ENCODE results near the gene KEAP1. TPM values are rescaled to one million over a fixed set of nuclear protein-coding genes. Genes with fewer than 3 reads are reported as not detected.

Gene KEAP1
- total RNA-seq, 5 donors from 2014 or later (not counting 1 experiment from before 2014, with no cell fraction given), result 18.4 to 64.2 (median 56.0) TPM

DNA sequence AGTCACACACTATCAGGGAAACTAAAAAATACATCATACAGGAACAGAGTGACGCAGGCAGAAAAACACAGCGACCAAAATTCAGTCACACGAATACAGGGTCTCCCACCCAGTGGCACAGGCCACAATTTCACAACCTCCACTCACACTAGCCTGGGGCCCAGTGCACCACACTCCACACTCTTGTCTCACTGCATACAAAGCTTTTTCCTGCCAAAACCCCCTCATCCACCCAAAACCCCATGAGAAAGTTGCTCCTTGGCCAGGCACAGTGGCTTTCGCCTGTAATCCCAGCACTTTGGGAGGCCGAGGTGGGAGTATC, 12.9 kb upstream of the KEAP1 start:
- H3K4me1 ChIP-seq (ENCODE audit: control insufficient read depth in 1 of 2, extremely low read depth in 1 of 2, insufficient read depth in 2 of 2, low read length in 2 of 2), result peaks cover 17 to 80% of the 10 kb centered on the region in 2 experiments
- H3K36me3 Mint-ChIP-seq, result no peaks in the 10 kb centered on the region
- no peaks in the 10 kb centered on the region for H3K9me3 ChIP-seq
- peak overlapping the region in 1 of 2 donors; percentile 67 for H3K4me3 ChIP-seq (ENCODE audit: control insufficient read depth in 1 of 2, extremely low read depth in 1 of 2, low read length in 1 of 2)
- H3K27ac Mint-ChIP-seq, result peak overlapping the region; percentile 14 to 30
- H3K36me3 ChIP-seq (ENCODE audit: control insufficient read depth in 2 of 2, extremely low read depth in 1 of 2, insufficient read depth in 1 of 2, low read length in 1 of 2), result no peaks in the 10 kb centered on the region
- CTCF ChIA-PET, result interaction anchor here (0.7 to 1.0 kb wide), 2 partner anchors 88 to 932 kb away, joined by 3 to 8 read pairs; no protein-coding TSS in a partner anchor
- H3K9me3 Mint-ChIP-seq, result no peaks in the 10 kb centered on the region
- H3K4me3 Mint-ChIP-seq, result peak overlapping the region; percentile 66 to 72 (median 70)
- peak in 28 of 35 experiments; percentile 37 to 78 (median 55) for DNase-seq
- peaks cover 48 to 61% of the 10 kb centered on the region in 2 donors for H3K27me3 Mint-ChIP-seq
- ATAC-seq (replicated peaks in 1 of 4), result peak in 1 of 4 experiments; percentile 45
- peaks cover 25 to 38% (median 30%) of the 10 kb centered on the region in 3 donors for H3K4me1 Mint-ChIP-seq
- H3K27ac ChIP-seq (ENCODE audit: low read length), result peak overlapping the region; percentile 80
- peaks cover 14 to 88% of the 10 kb centered on the region in 2 experiments for H3K27me3 ChIP-seq (replicated peaks in 1 of 2; ENCODE audit: control insufficient read depth in 2 of 2, extremely low read depth in 1 of 2, insufficient read depth in 2 of 2, low read length in 1 of 2)
- 87% methylated on average over 3 of the region's 5 CpGs for WGBS (ENCODE audit: insufficient coverage)
- POLR2A ChIA-PET, result interaction anchor here (0.5 to 0.8 kb wide), 2 partner anchors 22 to 81 kb away, joined by 3 to 5 read pairs; no protein-coding TSS in a partner anchor

DNA sequence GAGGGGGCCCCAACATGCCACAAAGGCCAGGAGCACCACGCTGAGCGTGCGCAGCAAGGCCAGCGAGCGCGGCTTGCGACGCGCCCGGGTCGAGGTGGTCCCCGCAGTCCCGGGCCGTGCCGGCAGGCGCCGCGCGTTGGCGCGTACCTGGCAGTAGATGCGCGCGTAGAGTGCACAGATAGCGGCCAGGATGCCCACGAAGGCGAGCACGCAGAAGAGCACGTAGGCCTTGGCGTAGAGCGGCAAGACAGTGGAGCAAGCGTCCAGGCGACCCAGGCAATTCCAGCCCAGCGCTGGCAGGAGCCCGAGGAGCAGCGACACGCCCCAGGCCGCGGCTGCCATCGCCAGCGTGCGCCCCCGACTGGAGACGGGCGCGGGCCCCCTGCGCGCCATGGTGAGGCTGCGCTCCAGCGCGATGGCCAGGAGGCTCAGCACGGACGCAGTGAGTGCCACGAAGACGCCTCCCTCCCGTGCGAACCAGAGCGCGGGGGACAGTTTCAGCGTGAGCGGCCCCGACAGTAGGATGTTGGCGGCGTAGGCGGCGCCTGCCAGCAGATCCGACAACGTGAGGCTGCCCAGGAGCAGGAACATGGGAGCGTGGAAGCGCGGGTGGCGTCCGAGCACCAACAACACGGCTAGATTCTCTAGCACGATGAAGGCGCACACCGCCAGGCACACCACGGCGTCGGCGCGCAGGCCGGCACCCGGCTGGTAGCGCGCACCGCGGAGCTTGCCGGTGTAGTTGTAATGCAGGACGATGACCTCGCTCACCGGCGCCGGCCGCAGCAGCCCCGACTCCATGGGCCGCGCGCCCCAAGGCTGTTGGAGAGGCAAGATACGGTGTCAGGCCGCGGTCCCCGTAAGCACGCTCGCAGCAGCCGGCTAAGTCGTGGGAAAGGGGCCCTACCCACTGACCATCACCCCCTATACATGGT, 11.3 kb upstream of the KEAP1 start:
- DNase-seq, result peak in 26 of 35 experiments; percentile 25 to 67 (median 48)
- CTCF ChIA-PET, result no interaction called here
- peaks cover 17 to 78% of the 10 kb centered on the region in 2 experiments for H3K4me1 ChIP-seq (ENCODE audit: control insufficient read depth in 1 of 2, extremely low read depth in 1 of 2, insufficient read depth in 2 of 2, low read length in 2 of 2)
- Mint-ChIP-seq H3K9me3 (no peaks in the 10 kb centered on the region), H3K27ac (peak overlapping the region in 1 of 2 donors; percentile 81), H3K4me1 (peaks cover 23 to 41% (median 34%) of the 10 kb centered on the region in 3 donors), H3K36me3 (no peaks in the 10 kb centered on the region), H3K27me3 (peaks cover 48 to 59% of the 10 kb centered on the region in 2 donors), H3K4me3 (peak overlapping the region; percentile 66 to 76 (median 72))
- no peaks in the 10 kb centered on the region for H3K9me3 ChIP-seq
- H3K4me3 ChIP-seq (ENCODE audit: control insufficient read depth in 1 of 2, extremely low read depth in 1 of 2, low read length in 1 of 2), result peak overlapping the region; percentile 54 to 67
- H3K27me3 ChIP-seq (replicated peaks in 1 of 2; ENCODE audit: control insufficient read depth in 2 of 2, extremely low read depth in 1 of 2, insufficient read depth in 2 of 2, low read length in 1 of 2), result peaks cover 14 to 88% of the 10 kb centered on the region in 2 experiments
- H3K27ac ChIP-seq (ENCODE audit: low read length), result peak overlapping the region; percentile 80
- no peaks in the 10 kb centered on the region for H3K36me3 ChIP-seq (ENCODE audit: control insufficient read depth in 2 of 2, extremely low read depth in 1 of 2, insufficient read depth in 1 of 2, low read length in 1 of 2)
- peak; percentile 40 to 66 (median 64) for ATAC-seq (replicated peaks in 1 of 4)
- POLR2A ChIA-PET, result no interaction called here
- WGBS (ENCODE audit: insufficient coverage), result 6% methylated on average over 97 of the region's 107 CpGs

DNA sequence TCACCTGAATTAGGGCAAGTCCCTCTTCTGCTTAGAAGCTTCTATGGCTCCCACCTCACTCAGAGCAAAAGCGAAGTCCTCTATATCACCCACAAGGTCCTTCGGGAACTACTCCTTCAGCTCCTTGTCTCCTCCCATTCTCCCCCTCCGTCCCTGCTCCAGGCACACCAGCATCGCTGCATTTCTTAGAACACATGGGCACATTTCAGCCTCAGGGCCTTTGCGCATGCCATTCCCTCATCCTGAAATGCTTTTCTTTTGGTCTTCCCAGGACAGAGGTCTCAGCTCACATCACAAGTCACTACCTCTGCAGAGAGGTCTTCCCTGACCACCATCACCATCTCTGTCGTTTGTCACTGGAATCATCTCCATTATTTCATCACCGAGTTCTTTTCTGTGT, 10.1 kb upstream of the KEAP1 start:
- peak overlapping the region in 1 of 2 donors; percentile 25 for H3K27ac Mint-ChIP-seq
- no peak overlapping the region for H3K27ac ChIP-seq (ENCODE audit: low read length)
- CTCF ChIA-PET, result interaction anchor here (0.5 to 1.6 kb wide), 4 partner anchors 9 to 528 kb away, joined by 3 to 7 read pairs (median 4); no protein-coding TSS in a partner anchor
- WGBS (ENCODE audit: insufficient coverage), result 87% methylated on average over 7 of the region's 7 CpGs
- H3K4me3 ChIP-seq (ENCODE audit: control insufficient read depth in 1 of 2, extremely low read depth in 1 of 2, low read length in 1 of 2), result no peak overlapping the region
- no peaks in the 10 kb centered on the region for H3K36me3 Mint-ChIP-seq
- H3K9me3 ChIP-seq, result no peaks in the 10 kb centered on the region
- H3K9me3 Mint-ChIP-seq, result no peaks in the 10 kb centered on the region
- peaks cover 38 to 47% of the 10 kb centered on the region in 2 donors for H3K27me3 Mint-ChIP-seq
- H3K4me1 Mint-ChIP-seq, result peaks cover 11 to 37% (median 29%) of the 10 kb centered on the region in 3 donors
- no peaks in the 10 kb centered on the region for H3K36me3 ChIP-seq (ENCODE audit: control insufficient read depth in 2 of 2, extremely low read depth in 1 of 2, insufficient read depth in 1 of 2, low read length in 1 of 2)
- peaks cover 14 to 75% of the 10 kb centered on the region in 2 experiments for H3K27me3 ChIP-seq (replicated peaks in 1 of 2; ENCODE audit: control insufficient read depth in 2 of 2, extremely low read depth in 1 of 2, insufficient read depth in 2 of 2, low read length in 1 of 2)
- no peak for DNase-seq
- no peak for ATAC-seq (replicated peaks in 1 of 4)
- POLR2A ChIA-PET, result no interaction called here
- peak overlapping the region in 2 of 3 donors; percentile 17 to 33 for H3K4me3 Mint-ChIP-seq
- peaks cover 20 to 78% of the 10 kb centered on the region in 2 experiments for H3K4me1 ChIP-seq (ENCODE audit: control insufficient read depth in 1 of 2, extremely low read depth in 1 of 2, insufficient read depth in 2 of 2, low read length in 2 of 2)

DNA sequence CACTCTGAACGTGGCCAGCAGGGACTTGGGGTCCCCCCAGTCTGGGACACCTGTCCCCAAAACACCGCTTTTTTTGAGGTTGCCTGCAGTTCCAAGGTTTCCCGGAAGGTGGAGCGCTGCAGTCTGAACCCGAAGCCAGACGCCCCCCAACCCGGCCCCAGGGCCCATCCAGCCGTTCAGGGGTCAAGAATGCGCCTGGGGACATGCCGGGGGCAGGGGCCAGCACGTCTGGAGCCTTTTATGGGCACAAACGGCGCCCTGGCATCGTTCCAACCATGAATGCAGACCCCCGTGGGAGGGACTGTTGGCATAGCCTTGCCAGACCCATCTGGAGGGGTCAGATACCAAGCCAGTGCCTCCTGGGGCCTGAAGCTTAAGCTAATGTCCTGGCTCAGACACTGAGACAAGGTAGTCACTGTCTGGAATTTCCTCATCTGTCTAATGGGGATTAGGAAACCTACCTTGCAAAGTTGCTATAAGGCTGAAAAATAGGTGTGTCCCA, 7.2 kb upstream of the KEAP1 start:
- Mint-ChIP-seq H3K4me3 (no peak overlapping the region), H3K4me1 (peaks cover 5 to 29% (median 27%) of the 10 kb centered on the region in 3 donors), H3K36me3 (no peaks in the 10 kb centered on the region), H3K27ac (no peak overlapping the region), H3K27me3 (peaks cover 22 to 26% of the 10 kb centered on the region in 2 donors), H3K9me3 (no peaks in the 10 kb centered on the region)
- peak in 25 of 35 experiments; percentile 25 to 72 (median 51) for DNase-seq
- ChIA-PET POLR2A (no interaction called here), CTCF (interaction anchor here (0.6 to 0.7 kb wide), 4 partner anchors 38 to 1070 kb away, joined by 3 to 8 read pairs (median 4); no protein-coding TSS in a partner anchor)
- peaks cover 5 to 51% of the 10 kb centered on the region in 2 experiments for H3K27me3 ChIP-seq (replicated peaks in 1 of 2; ENCODE audit: control insufficient read depth in 2 of 2, extremely low read depth in 1 of 2, insufficient read depth in 2 of 2, low read length in 1 of 2)
- no peak for ATAC-seq (replicated peaks in 1 of 4)
- H3K4me1 ChIP-seq (ENCODE audit: control insufficient read depth in 1 of 2, extremely low read depth in 1 of 2, insufficient read depth in 2 of 2, low read length in 2 of 2), result peaks cover 11 to 74% of the 10 kb centered on the region in 2 experiments
- WGBS (ENCODE audit: insufficient coverage), result 4% methylated on average over 15 of the region's 15 CpGs
- H3K36me3 ChIP-seq (ENCODE audit: control insufficient read depth in 2 of 2, extremely low read depth in 1 of 2, insufficient read depth in 1 of 2, low read length in 1 of 2), result no peaks in the 10 kb centered on the region
- H3K27ac ChIP-seq (ENCODE audit: low read length), result no peak overlapping the region
- no peak overlapping the region for H3K4me3 ChIP-seq (ENCODE audit: control insufficient read depth in 1 of 2, extremely low read depth in 1 of 2, low read length in 1 of 2)
- no peaks in the 10 kb centered on the region for H3K9me3 ChIP-seq

DNA sequence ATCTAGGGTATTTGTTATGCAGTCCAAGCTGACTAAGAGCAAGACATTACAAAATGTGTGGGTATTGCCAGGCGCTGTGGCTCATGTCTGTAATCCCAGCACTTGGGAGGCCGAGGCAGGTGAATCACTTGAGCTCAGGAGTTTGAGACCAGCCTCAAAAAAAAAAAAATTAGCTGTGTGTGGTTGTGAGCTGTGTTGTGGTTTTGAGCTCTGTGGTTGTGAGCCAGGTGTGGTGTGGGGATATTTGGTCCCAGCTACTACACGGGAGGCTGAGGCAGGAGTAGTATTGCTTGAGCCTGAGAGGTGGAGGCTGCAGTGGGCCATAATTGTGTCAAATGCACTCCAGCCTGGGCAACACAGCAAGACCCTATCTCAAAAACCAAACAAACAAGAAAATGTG, 5.6 kb upstream of the KEAP1 start:
- Histone ChIP-seq H3K4me1 (ENCODE audit: control insufficient read depth in 1 of 2, extremely low read depth in 1 of 2, insufficient read depth in 2 of 2, low read length in 2 of 2) (peaks cover 4 to 62% of the 10 kb centered on the region in 2 experiments), H3K4me3 (ENCODE audit: control insufficient read depth in 1 of 2, extremely low read depth in 1 of 2, low read length in 1 of 2) (no peak overlapping the region), H3K9me3 (no peaks in the 10 kb centered on the region), H3K27me3 (replicated peaks in 1 of 2; ENCODE audit: control insufficient read depth in 2 of 2, extremely low read depth in 1 of 2, insufficient read depth in 2 of 2, low read length in 1 of 2) (peaks cover 0 to 34% of the 10 kb centered on the region in 2 experiments), H3K36me3 (ENCODE audit: control insufficient read depth in 2 of 2, extremely low read depth in 1 of 2, insufficient read depth in 1 of 2, low read length in 1 of 2) (no peaks in the 10 kb centered on the region), H3K27ac (ENCODE audit: low read length) (no peak overlapping the region)
- ChIA-PET POLR2A (interaction anchor here (0.5 to 0.6 kb wide), 2 partner anchors 24 to 252 kb away, joined by 6 to 9 read pairs; no protein-coding TSS in a partner anchor), CTCF (interaction anchor here (0.6 to 1.2 kb wide), 7 partner anchors 19 to 360 kb away, joined by 3 to 8 read pairs (median 4); no protein-coding TSS in a partner anchor)
- peak in 1 of 35 experiments; percentile 49 for DNase-seq
- no peak overlapping the region for H3K4me3 Mint-ChIP-seq
- H3K9me3 Mint-ChIP-seq, result no peaks in the 10 kb centered on the region
- peaks cover 9 to 14% of the 10 kb centered on the region in 2 donors for H3K27me3 Mint-ChIP-seq
- H3K27ac Mint-ChIP-seq, result no peak overlapping the region
- no peaks in the 10 kb centered on the region for H3K36me3 Mint-ChIP-seq
- WGBS (ENCODE audit: insufficient coverage), result 29% methylated on average over 2 of the region's 3 CpGs
- ATAC-seq (replicated peaks in 1 of 4), result no peak
- H3K4me1 Mint-ChIP-seq, result peaks cover 13 to 28% (median 25%) of the 10 kb centered on the region in 3 donors

DNA sequence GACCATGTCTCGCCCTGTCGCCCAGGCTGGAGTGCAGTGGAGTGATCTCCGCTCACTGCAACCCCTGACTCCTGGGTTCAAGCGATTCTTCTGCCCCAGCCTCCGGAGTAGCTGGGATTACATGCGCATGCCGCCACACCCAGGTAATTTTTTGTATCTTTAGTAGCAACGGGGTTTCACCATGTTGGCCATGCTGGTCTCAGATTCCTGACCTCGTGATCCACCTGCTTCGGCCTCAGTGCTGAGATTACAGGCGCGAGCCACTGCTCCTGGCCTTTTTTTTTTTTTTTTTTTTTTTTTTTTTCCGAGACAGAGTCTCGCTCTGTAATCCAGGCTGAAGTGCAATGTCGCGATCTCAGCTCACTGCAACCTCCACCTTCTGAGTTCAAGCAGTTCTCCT, 4.9 kb upstream of the KEAP1 start:
- 96% methylated on average over 10 of the region's 16 CpGs for WGBS (ENCODE audit: insufficient coverage)
- peaks cover 4 to 62% of the 10 kb centered on the region in 2 experiments for H3K4me1 ChIP-seq (ENCODE audit: control insufficient read depth in 1 of 2, extremely low read depth in 1 of 2, insufficient read depth in 2 of 2, low read length in 2 of 2)
- Mint-ChIP-seq H3K9me3 (no peaks in the 10 kb centered on the region), H3K4me1 (peaks cover 18 to 22% (median 22%) of the 10 kb centered on the region in 3 donors), H3K36me3 (no peaks in the 10 kb centered on the region), H3K4me3 (no peak overlapping the region), H3K27ac (no peak overlapping the region), H3K27me3 (peaks cover 2 to 7% of the 10 kb centered on the region in 2 donors)
- ChIA-PET POLR2A (interaction anchor here in 1 of 2 donors (0.5 to 0.7 kb wide), 2 partner anchors 23 to 335 kb away, joined by 6 to 7 read pairs; no protein-coding TSS in a partner anchor), CTCF (interaction anchor here (0.6 to 1.2 kb wide), 4 partner anchors 18 to 361 kb away, joined by 3 to 4 read pairs (median 3); no protein-coding TSS in a partner anchor)
- no peaks in the 10 kb centered on the region for H3K36me3 ChIP-seq (ENCODE audit: control insufficient read depth in 2 of 2, extremely low read depth in 1 of 2, insufficient read depth in 1 of 2, low read length in 1 of 2)
- H3K27me3 ChIP-seq (replicated peaks in 1 of 2; ENCODE audit: control insufficient read depth in 2 of 2, extremely low read depth in 1 of 2, insufficient read depth in 2 of 2, low read length in 1 of 2), result peaks cover 0 to 28% of the 10 kb centered on the region in 2 experiments
- no peak overlapping the region for H3K27ac ChIP-seq (ENCODE audit: low read length)
- ATAC-seq (replicated peaks in 1 of 4), result no peak
- no peak for DNase-seq
- H3K4me3 ChIP-seq (ENCODE audit: control insufficient read depth in 1 of 2, extremely low read depth in 1 of 2, low read length in 1 of 2), result no peak overlapping the region
- H3K9me3 ChIP-seq, result no peaks in the 10 kb centered on the region
